Cardiac fibroblast (primary cell): ENCODE measurements around the gene FAM240B.

Experiments
- DNase-seq, 2 donors: peaks; one replicate each; pipeline versions ENCODE4 v3.0.0 to v3.0.0-alpha.2; 2010; ENCODE audit warnings: low read depth in 2 of 2
- H3K4me3 ChIP-seq, 2 donors: replicated peaks in 1 of 2; 1 replicate in 1 of 2; 2 replicates in 1 of 2; pipeline ENCODE4 v1.5.1; 2011; ENCODE audit warnings: low read depth in 2 of 2, low read length in 2 of 2, mild to moderate bottlenecking in 2 of 2, moderate library complexity in 1 of 2
- CTCF ChIP-seq: IDR thresholded peaks from one replicate; pipeline ENCODE4 v1.5.1; 2011; ENCODE audit warnings: low read depth, mild to moderate bottlenecking, low read length, inconsistent platforms

Gene FAM240B

GRCh38 chr9:38696999-38697398 is 22.9 kb downstream of the FAM240B start:
- DNase-seq = no peak
- TF ChIP-seq CTCF = no peak
- H3K4me3 ChIP-seq = no peak overlapping the region

- H3K4me3 ChIP-seq = no peak overlapping the region
- TF ChIP-seq CTCF = no peak
- DNase-seq = no peak
Observed at GRCh38 chr9:38694676-38695075, 25.3 kb downstream of the FAM240B start.

- H3K4me3 ChIP-seq = no peak overlapping the region
- DNase-seq = no peak
- no peak for TF ChIP-seq CTCF
Observed at GRCh38 chr9:38692707-38693106, 27.2 kb downstream of the FAM240B start.

GRCh38 chr9:38690574-38690973 is 29.4 kb downstream of the FAM240B start:
- DNase-seq = no peak
- no peak overlapping the region for H3K4me3 ChIP-seq
- TF ChIP-seq CTCF = no peak

GRCh38 chr9:38689678-38690077 is 30.3 kb downstream of the FAM240B start:
- no peak overlapping the region for H3K4me3 ChIP-seq
- peak; percentile 49 to 70 for DNase-seq
- TF ChIP-seq CTCF = no peak

GRCh38 chr9:38687992-38688391 is 31.9 kb downstream of the FAM240B start:
- DNase-seq = no peak
- TF ChIP-seq CTCF = no peak
- H3K4me3 ChIP-seq = no peak overlapping the region

GRCh38 chr9:38687389-38687842 is 32.5 kb downstream of the FAM240B start:
- no peak for TF ChIP-seq CTCF
- peak; percentile 22 to 33 for DNase-seq
- H3K4me3 ChIP-seq = no peak overlapping the region
